ENCODE data around the gene MINDY4.

DNA sequence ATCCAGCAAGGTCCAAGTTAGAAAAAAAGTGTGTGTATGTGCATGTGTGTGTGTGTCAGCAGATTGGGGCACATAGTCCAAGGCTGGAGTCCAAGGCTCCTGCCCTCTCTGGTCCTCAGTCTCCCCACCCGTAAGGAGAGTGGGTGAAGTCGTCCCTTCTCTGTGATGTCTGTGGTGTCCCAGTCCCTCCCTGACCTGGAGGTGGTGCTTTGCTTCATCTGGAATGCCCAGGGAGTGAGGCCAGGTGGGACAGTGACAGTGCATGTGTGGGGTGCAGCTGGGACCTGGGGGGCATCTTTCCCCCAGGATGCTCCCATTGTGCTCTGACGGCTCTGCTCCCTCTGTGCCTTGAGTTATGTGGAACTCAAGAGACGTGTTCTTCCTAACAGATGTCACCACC lies 158.5 kb downstream of the MINDY4 start:
- TF ChIP-seq EZH2phosphoT487 (IDR thresholded peaks at IDR 0.05; ENCODE audit: borderline replicate concordance, low read length): no peak
- TF ChIP-seq, protein P1, sequence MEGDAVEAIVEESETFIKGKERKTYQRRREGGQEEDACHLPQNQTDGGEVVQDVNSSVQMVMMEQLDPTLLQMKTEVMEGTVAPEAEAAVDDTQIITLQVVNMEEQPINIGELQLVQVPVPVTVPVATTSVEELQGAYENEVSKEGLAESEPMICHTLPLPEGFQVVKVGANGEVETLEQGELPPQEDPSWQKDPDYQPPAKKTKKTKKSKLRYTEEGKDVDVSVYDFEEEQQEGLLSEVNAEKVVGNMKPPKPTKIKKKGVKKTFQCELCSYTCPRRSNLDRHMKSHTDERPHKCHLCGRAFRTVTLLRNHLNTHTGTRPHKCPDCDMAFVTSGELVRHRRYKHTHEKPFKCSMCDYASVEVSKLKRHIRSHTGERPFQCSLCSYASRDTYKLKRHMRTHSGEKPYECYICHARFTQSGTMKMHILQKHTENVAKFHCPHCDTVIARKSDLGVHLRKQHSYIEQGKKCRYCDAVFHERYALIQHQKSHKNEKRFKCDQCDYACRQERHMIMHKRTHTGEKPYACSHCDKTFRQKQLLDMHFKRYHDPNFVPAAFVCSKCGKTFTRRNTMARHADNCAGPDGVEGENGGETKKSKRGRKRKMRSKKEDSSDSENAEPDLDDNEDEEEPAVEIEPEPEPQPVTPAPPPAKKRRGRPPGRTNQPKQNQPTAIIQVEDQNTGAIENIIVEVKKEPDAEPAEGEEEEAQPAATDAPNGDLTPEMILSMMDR (IDR thresholded peaks at IDR 0.05; ENCODE audit: low read depth, low read length, poor library complexity, severe bottlenecking): no peak
